AG09309 (cell line): ENCODE measurements around the gene TACR2.

Experiments used
- DNase-seq: peaks from one replicate; pipeline ENCODE4 v3.0.0-alpha.2; 2010; ENCODE audit warnings: low read depth
- H3K4me3 ChIP-seq: 2 replicates; pipeline ENCODE4 v1.5.1; 2011; ENCODE audit warnings: mild to moderate bottlenecking, low read depth, low read length, moderate library complexity; ENCODE audit not compliant: control insufficient read depth
- CTCF ChIP-seq: IDR thresholded peaks from 2 replicates; pipeline ENCODE4 v1.5.1; 2011; ENCODE audit warnings: mild to moderate bottlenecking, low read depth, low read length, inconsistent platforms; ENCODE audit not compliant: insufficient read depth, control insufficient read depth; ENCODE audit errors: missing control alignments

TACR2 gene

GRCh38 chr10:69377191-69377590 lies 39.5 kb downstream of the TACR2 start:
- no peak for TF ChIP-seq CTCF
- no peak overlapping the region for H3K4me3 ChIP-seq
- no peak for DNase-seq

- no peak for TF ChIP-seq CTCF
- no peak for DNase-seq
- H3K4me3 ChIP-seq, result no peak overlapping the region
Observed at GRCh38 chr10:69376662-69377061, 40.1 kb downstream of the TACR2 start.

- DNase-seq, result no peak
Observed at GRCh38 chr10:69375307-69376151, 41.2 kb downstream of the TACR2 start.

GRCh38 chr10:69374931-69375306 lies 41.8 kb downstream of the TACR2 start:
- no peak for TF ChIP-seq CTCF
- DNase-seq, result no peak
- H3K4me3 ChIP-seq, result no peak overlapping the region

More at GRCh38 chr10:69375307-69376151, 41.2 kb downstream of the TACR2 start:
- H3K4me3 ChIP-seq, result no peak overlapping the region
- TF ChIP-seq CTCF, result no peak

- TF ChIP-seq CTCF, result no peak
- no peak overlapping the region for H3K4me3 ChIP-seq
- no peak for DNase-seq
Observed at GRCh38 chr10:69374242-69374641, 42.5 kb downstream of the TACR2 start.

GRCh38 chr10:69372126-69372980 lies 44.4 kb downstream of the TACR2 start:
- no peak for TF ChIP-seq CTCF
- no peak for DNase-seq
- no peak overlapping the region for H3K4me3 ChIP-seq
